ENCODE data around the gene ZNF511.

GRCh38 chr10:133286366-133286765 is 22.3 kb upstream of the ZNF511 start:
- no peak for TF ChIP-seq CTCF (IDR thresholded peaks at IDR 0.05)
- TF ChIP-seq POLR2A (IDR thresholded peaks at IDR 0.05): no peak

Measured in uterus (tissue), 2 donors.